NCI-H2196 (cell line): ENCODE measurements around the gene BBS9.

Source experiments
- DNase-seq: peaks from one replicate; lab custom pipeline; 2025; ENCODE audit not compliant: unreplicated experiment; lab: John Stamatoyannopoulos, UW

Gene BBS9

DNA sequence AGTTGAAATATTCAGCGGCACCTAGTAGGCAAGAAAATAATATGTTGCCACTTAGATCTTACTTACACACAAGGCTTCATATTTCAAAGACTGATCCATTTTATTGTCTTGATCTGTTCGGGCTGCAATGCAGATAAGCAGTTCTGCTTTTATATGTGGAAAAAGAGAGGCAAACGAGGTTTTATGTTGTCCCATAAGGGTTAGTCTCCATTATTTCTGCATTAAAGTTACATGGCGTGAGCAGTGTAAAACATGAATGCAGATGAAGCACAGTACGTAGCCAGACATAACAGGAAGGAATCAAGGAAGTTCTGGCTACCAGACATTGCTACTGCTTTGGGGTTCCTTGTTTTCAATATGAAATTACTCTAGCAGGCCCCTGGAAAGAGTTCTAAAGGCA, 224.8 kb downstream of the BBS9 start:
- no peak for DNase-seq

DNA sequence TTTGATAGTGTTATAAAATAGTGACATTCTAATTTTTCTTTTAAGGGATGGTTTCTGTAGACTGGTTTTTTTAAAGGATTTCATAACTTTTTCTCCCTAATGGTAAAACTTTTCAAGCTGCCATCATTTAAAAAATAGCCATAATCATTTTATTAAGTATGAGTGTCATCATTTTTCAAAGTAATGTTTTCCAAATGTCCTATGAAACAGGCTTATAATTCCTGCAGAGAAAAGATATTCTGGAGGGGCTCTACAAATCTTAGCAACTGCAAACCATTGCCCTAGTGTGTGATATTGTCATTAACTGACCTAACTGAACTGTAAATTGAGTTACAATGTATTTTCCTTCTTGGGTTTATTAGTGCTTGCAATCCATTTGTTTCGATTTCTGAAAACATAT, 226.0 kb downstream of the BBS9 start:
- no peak for DNase-seq

DNA sequence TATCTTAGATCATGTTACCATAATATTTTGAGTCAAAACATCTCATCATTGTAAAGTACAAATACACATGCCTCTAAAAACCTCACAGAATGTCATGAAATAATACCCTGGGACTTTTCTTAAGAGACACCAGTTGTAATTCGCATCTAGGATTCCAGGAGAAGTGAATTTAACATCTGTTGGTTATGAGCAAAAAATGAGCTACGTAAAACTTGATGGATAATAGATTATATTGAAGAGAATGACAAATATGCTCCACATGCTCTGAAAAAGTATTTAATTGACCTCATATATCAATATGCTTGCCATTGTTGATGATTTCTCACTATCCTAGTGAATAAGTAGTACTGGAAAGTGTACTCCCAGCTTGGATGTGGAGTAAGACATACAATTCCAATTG, 227.0 kb downstream of the BBS9 start:
- no peak for DNase-seq

DNA sequence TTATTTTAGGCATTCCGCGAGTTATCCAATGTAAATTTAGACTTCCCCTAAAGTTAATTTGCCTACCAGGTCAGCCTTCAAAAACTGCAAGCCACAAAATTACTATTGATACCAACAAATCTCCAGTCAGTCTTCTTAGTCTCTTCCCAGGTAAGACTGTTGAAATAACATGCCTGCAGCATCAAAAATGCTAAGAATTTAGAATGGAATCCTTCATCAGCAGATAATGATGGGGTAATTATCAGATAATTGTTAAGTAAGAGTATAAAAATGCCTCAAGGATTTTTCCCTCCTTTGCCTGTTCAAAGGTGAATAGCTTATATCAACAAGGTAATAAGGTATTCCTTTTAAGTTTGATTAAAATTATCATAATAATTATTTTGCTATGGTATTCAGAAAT, 228.5 kb downstream of the BBS9 start:
- DNase-seq, result no peak

DNA sequence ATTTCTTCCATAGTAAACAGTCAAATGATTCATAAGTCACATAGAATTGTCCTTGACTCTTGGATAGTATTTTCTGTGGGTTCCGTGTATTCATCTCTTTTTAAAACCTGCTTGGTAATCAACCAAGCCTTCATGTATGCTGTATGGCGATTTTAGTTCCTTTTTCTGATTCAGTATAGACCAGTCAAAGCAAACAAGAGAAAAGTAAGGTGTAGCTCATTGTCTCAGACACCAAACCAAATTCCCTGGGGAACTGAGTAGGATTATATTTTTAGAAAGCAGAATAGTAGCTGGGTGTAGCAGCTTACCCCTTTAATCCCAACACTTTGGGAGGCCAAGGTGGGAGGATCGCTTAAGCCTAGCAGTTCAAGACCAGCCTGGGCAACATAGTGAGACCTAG, 240.5 kb downstream of the BBS9 start:
- DNase-seq, result no peak

DNA sequence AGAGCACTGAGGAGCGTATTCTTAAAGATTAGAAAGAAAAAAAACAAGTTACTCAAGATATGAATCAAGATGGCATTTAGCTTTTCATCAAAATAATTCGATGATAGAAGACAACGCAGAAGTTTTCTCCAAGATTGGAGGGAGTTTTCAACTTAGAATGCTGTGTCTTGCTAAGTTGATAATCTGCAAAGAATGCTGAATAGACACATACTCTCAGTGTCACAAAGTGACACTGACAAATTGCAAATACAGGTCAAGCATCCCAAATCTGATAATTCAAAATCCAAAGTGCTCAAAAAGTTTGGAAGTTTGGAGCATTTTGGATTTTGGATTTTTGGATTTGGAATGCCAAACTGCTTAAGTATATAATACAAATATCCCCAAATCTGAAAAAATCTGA, 243.8 kb downstream of the BBS9 start:
- no peak for DNase-seq

DNA sequence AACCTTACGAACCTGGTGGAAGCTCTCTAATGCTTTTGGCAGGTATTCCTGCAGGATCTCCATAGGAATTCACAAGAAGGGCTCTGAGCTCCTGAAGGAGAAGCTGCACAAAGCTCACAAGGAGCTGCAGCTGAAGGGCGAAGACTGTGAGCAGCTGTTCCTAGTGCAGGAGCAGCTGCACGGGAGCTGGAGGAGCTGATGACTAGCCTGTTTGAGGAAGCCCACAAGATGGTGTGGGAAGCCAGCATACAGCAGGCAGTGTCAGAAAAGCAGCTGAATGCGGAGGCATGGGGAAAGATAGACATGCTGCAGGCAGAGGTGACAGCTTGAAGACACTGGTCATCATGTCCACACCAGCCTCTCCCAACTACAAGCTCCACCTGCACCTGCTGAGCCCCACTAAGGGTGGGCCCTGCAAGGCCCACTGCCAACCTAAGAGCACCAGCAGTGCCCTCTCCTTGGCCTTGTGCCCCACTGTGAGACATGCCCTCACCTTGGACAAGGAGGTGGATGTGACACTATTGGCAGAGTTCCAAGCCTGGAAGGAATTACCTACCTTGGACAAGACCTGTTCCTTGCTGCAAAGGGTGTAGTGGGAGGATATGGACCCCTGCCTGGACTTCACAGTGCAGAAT, 250.6 kb downstream of the BBS9 start:
- no peak for DNase-seq

DNA sequence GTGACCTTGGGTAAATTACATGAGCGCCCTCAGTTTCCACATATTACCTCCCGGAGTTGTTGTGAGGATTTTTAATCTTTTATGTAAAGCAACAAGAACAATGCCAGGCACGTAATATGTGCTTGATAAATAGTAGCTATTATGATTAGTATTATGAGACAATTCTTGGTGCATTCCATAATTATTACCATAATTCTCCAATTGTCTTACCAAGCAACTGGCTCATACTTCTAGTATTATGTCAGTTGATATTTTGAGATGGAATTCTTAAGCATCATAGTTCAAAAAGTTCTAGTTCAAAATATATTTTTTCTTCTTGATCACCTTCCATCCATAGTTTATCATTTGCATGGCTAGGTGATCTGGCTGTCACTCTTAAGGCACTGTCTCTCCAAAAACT, 259.0 kb downstream of the BBS9 start:
- DNase-seq, result no peak

DNA sequence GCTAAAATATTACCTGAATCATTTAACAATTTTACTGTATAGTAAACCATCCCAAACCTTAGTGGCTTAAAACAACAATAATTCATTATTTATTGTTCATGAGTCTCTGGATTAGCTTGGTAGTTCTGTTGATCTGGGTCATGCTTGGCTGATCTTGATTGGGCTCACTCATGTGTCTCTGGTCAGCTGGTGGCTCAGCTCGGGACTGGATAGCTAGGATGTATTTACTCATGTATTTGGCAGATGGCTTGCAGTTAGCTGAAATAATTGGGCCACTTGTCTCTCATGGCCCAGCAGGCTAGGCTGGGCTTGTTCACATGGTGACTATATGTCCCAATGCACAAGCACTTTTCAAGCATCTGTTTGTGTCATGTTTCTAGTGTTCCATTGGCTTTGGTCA, 262.8 kb downstream of the BBS9 start:
- DNase-seq, result peak; percentile 78

DNA sequence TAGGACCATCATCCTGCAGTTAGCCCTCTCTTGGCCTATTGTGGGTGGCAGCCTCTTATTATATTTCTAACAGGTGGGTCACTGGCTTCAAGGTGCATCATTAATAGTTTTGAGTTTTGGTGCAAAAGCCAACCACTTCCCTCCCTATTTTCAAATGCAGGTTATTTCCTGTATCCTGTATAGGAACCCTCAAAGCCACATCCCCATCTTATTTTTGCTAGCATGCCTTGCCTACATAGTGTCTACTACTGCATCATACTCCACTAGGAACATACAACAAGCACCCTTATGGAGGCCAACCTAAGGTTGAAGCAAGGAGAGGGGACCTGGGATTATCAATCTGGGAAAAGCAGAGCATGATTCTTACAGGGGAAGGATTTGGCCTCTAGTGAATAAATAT, 264.4 kb downstream of the BBS9 start:
- DNase-seq, result no peak

DNA sequence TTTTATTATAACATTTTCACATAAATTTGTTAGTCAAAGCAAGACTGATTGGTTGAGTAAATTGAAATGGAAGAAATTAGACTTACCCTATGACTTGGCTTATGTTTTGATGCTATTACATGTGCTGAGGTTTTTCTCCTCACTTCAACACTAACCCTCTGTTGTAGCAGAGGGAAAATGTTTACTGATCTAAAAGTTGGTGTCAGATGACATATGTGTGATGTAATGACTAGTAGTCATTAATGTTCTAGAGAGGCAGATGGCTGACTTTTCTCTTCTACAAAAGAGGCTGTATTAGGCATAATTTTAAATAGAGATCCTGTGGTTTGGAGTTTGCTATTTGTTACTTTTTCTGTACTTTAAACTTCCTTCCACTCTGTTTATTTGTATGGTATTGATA, 266.0 kb downstream of the BBS9 start:
- peak; percentile 13 for DNase-seq

DNA sequence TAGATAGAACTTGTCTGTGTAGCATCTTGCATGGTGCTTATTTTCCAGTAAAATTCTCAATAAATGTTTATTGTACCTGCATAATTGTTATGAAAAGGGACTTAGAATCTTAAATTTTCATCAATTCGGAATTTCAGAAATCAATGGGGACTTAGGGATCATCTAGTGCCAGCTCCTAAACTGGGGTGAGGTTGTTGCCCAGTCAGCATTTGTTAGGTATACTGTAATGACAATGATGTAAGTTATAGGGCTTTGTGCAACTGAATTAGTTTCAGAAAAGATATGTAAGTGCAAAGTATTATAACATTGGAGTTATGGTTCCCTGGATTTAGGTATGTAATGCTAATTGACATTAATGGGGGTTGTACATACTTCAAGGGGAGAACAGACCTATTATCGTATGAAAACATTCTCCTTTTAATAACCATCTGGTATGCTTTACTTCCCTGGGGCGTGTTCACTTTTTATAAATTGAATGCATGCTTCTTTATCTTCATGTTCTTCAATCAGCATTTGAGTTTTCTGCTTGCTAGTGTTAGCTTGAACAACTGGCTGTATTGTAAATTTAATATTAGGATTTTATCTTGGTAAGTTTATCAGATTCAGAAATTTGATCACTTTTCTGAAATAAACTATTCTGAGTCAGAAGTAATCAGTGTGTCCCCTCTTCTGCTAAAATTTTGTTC, 270.3 kb downstream of the BBS9 start:
- DNase-seq, result no peak

DNA sequence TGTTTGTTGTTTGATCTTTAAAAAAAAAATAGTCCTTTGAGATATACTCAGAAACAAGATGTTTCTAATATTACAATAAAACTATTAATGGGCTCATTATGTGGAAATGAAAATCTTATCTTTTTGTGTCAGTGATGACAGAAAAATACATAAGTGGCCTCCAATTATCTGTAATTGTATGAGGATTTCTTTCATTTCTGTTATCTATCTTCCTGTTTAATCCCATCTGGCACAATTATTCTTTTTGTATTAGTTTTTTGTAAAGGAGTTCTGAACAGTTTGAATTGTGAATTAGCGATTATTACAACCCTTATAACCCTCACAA, 270.8 kb downstream of the BBS9 start:
- DNase-seq, result no peak

DNA sequence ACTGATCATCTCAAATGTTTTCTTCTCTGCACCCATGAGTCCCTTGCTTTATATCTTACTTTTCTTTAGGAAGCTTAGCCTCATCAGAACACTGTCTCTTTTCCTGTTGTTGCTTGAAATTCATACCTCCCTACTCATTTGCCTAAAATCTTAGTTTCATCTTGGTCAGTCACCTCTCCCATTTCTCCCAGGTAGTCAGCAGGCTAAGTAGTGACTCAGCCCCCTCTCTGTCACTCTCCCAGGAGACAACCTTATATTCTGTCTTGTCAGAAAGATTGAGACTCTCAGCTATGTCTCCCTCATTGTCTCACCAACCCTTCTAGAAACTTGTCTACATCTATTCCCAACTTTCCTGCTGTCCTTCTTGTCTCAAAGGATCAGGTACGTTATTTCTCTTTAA, 280.9 kb downstream of the BBS9 start:
- DNase-seq, result no peak

DNA sequence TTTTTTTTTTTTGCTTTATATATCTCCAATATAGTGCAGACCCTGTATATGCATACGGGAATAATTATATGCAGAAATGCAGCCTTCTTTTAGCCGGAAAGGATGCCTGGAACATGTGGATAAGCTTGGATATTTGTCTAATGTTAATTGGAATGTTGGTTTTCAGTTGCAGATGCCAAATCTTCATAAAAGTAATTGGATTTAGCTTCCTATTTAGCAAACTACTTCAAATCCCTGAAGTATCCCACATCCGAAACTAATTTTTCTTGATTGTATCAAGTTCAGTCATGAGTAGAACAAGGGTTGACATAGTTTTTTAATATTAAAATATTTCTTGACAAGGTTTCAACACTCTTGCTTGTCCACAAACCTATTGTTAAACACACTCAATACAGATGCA, 281.7 kb downstream of the BBS9 start:
- no peak for DNase-seq

DNA sequence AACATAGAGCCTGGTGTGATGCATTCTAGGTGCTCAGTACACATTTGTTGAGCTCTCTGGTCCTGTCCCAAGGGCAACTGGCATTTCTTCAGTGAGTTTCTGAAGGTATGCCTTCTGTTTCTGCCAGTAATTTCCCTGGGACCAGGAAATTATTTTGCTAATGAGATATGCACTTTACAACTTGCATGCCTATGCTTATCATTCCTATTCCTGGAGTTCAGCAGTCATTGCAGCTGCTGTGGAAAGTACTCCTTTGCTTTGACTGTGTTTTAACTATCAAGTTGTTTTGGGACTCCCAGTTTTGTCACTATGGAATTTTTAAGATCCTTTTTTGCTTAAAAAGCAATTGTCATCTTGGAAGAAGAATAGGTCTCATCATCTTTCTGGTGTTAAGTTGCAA, 283.0 kb downstream of the BBS9 start:
- no peak for DNase-seq

DNA sequence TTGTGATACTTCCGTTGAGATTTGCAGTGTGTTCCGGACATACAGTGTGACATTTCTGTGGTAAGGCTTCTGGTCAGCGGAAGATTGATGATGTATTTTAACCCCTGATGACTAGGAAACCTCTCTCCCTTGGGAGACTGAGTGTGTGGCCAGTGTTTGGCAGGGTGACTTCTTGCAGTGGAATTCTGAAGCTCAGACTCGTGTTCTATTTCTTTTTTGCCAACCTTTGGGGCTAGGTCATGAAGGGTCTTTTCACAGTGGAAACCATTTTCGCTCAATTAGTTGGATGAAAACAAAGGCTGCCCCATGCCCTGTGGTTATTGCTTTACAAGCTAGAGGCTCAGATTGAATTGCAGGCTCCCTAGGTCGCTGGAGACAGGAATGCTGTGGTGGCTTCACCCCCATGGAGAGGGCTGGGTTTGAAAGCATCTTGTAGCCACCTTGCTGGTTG, 288.9 kb downstream of the BBS9 start:
- no peak for DNase-seq

DNA sequence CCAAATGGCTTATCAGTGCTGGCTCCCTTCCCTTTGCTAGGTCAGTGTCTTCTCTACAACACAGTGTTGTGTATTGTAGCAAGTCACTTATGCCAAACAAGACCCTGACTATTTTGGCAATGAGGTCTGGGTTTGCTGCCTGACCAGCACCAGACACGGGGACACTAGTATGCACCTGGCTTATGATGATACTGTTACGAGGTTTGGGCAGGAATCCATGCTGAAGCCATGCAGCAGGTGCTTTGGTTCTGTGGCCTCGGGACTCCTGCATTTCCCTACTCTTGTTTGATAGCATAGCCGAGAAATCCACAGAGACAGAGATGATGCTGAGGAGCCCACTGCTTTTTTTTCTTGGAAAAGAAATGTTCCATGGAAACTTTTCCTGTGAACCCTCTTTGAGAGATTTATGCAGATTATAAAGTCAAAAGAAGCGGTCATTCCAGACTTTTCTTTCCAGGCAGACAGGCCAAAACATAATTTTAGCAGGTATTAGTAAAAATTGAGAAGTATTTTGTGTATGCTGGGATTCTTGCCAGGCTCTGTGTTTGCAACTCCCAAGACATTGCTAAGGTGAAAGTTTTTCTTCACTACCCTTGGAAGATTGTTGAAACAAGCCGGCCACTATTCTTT, 291.1 kb downstream of the BBS9 start:
- no peak for DNase-seq

DNA sequence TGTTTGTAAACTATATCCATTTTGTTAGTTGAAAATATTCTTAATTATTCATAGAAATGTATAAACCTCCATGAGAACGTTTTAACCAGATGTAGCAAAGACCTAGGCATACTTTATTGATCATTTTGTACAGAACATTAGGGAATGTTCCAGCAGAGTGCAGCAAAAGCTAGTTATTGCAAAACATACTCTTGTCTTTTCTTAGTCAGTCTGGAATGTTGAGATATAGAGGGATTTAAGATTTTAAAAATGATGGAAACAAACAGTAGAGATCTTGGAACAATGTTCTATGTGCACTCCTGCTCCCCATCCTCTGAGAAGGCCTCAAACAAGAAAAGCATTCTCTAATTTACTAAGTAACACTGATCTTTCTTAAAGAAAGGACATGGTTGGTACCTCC, 292.1 kb downstream of the BBS9 start:
- no peak for DNase-seq

DNA sequence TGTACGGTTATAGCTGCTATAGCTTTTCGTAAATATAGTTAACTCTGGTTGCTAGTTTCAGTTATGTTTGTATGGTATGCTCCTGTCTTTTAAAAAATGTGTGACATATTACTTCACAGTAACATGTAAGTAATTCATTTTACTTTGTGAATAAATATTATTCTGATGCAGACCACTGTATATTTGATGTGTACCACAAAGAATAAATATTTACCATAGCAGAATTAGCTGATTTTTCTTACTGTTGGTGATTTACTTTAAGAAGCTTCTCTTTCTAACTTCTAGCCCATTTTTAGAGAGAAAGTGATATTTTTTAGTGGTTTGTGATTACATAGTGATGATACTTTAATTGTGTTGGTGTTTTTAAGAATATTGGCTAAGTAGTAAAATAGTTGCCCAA, 292.8 kb downstream of the BBS9 start:
- no peak for DNase-seq

DNA sequence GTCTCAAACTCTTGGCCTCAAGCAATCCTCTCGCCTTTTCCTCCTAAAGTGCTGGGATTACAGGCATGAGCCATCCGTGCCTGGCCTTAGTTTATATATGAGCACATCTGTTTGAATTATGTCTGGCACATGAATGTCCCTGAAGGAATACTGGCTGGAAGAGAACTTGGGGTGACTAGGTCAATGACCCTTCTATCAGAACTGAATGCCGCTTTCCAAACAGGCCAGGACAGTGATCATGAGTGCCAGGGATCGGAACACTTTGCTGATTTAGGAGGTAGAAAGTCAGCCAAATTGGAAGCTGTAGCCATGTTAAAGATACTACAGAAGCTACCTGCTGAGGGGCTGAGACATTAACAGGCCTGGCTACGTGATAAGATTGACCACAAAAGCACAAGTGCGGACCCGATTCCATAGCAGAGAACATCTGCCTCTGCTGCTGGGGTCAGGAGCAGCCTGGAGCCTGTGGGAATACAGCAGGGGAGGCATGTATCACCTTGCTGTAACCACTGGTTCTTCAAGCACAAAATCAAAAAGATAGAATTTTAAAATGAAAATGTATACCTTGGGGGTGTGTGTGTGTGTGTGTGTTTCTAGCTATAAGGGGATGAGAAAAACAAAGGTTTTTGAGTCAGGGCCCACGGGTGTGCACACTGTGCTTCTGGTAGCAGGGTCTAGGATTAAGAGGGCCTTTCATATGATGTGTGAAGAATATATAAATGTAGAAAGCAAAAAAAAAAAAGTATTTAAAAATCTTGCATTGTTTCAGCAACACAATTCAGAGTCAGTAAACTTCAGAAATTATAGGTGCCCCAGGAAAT, 293.7 kb downstream of the BBS9 start:
- no peak for DNase-seq

DNA sequence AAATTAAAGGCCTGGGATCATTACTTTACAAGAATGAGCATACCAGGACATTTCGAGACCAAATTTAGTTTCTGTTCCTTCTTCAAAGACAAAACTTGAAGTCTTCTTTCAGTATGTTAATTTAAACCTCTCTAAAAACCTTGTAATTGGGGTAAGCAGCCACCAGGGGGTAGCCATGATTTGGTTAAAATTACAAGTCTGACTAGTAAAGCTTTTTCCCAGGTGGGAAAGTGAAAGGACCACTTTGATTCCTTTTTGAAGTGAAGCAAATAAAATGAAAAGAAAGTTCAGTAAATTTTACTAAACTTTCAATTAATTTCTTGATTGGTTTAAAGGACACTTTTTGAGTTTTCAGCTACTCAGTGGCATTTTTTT, 294.3 kb downstream of the BBS9 start:
- no peak for DNase-seq
